ENCODE measurements around the gene SV2B. TPM values are rescaled to one million over a fixed set of nuclear protein-coding genes. Genes with fewer than 3 reads are reported as not detected.
A peak's percentile ranks its signal among the peaks of the same experiment; 100 is the strongest.

Gene SV2B
- polyA plus RNA-seq, 4 donors = 0.79 to 1.3 (median 0.87) TPM

DNA sequence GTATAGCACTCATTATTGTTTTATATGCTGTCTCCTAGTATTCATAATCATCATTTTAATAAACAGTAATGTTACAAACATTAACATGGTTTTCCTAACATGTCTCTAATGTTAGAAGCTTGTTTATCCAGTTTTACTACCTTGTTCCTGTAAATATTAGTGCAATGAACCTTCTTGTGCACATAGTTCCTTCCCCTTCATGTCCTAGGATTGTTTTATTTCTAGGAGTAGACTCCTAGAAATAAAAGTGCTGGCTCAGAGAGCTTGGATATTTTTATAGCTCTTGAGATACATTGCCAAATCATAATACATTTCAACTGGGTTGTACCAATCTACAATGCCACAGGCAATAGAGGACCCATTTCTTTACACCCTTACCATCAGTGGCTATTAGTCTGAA is 161.3 kb downstream of the SV2B start:
- DNase-seq (ENCODE audit: low read depth in 4 of 4, low spot score in 3 of 4) = no peak

GRCh38 chr15:91263632-91264531 is 163.8 kb downstream of the SV2B start:
- no peak for DNase-seq (ENCODE audit: low read depth in 4 of 4, low spot score in 3 of 4)

DNA sequence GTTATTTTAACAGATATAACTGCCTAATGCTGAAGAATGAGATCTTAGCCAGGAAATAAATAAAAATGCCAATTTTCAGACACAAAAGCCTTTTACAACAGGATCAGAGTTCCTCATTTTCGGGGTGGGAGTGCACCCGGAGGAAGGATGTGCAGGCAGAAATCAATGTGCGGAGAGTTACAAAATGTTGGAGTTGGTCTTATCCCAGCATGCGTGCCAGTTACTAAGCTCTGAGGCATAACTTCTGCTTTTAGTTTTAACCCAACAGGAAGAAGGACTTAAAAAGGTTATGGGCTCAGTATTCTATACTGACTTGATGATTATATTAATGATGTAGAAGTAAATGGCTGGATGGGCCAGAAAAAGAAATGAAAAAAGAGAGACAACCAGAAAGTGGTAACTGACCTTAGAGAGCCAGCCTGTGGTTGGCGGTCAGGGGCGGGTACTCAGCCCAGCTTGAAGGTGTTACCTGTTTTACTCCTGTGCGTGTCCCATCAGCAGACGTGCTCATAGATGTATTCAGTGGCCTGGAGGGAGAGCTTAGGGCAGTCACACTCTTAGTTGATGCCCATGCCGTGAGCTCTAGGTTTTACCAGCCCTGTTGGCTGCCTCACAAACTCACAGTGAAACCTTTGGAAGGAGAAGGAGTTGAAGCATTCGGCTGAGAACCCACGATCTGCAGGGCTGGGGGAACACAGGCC is 164.7 kb downstream of the SV2B start:
- DNase-seq (ENCODE audit: low read depth in 4 of 4, low spot score in 3 of 4) = no peak

DNA sequence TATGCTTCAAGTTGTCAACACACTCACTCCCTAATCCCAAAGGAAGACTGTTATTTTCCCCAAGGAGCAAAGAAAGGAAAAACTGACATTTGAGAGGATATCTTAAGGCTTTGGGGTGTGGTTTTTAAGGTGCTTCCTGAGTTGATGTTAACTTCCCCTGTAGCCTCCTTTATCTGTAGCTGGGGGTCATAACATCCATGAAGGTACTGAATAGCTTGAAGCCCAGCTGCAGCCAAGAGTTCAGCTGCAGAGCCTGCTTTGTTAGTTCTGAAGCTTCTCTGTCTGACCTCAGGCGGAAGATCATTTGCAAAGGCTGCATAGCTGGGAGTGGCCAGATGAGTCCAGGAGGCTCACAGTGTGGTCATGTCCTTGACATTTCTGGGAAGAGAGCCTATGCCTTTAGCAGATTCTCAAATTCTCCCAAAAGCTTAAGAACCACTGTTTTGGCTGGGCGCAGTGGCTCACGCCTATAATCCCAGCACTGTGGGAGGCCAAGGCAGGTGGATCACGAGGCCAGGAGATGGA is 165.4 kb downstream of the SV2B start:
- DNase-seq (ENCODE audit: low read depth in 4 of 4, low spot score in 3 of 4) = no peak

GRCh38 chr15:91268510-91268909 is 168.5 kb downstream of the SV2B start:
- DNase-seq (ENCODE audit: low read depth in 4 of 4, low spot score in 3 of 4) = no peak

DNA sequence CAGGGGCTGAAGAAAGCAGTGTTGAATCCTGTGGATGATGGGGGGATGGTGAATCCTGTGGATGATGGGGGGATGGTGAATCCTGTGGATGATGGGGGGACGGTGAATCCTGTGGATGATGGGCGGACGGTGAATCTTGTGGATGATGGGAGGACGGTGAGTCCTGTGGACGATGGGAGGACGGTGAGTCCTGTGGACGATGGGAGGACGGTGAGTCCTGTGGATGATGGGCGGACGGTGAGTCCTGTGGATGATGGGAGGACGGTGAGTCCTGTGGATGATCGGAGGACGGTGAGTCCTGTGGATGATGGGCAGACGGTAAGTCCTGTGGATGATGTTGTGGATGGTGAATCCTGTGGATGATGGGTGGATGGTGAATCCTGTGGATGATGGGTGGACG is 170.7 kb downstream of the SV2B start:
- no peak for DNase-seq (ENCODE audit: low read depth in 4 of 4, low spot score in 3 of 4)

DNA sequence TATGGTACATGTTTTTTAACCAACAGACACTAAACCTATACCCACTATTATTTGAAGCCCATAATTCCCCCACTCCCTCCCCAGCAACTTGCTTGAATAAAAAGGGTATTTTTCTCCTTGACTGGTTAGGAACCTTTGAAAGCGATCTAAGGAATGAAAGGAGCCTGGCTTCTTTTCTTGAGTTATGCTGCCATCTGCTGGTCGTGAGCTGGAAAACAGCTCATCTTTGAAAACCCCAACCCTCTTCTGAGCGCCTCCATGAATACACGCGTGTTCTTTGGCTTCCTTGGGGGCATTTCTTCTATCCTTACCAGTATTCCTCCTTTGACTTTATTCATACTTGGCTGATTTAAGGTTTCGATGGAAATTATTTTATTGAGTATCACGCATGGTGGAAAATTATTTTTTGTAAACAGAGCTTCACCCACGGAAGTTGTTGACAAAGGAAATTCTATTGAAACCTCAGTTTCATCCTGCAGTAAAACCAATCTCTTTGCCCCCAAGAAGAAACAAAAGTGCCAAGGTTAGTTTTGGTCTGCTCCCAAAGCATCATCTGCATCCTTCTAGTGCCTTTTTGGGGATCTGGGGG is 171.6 kb downstream of the SV2B start:
- peak; percentile 36 to 73 (median 57) for DNase-seq (ENCODE audit: low read depth in 4 of 4, low spot score in 3 of 4)

DNA sequence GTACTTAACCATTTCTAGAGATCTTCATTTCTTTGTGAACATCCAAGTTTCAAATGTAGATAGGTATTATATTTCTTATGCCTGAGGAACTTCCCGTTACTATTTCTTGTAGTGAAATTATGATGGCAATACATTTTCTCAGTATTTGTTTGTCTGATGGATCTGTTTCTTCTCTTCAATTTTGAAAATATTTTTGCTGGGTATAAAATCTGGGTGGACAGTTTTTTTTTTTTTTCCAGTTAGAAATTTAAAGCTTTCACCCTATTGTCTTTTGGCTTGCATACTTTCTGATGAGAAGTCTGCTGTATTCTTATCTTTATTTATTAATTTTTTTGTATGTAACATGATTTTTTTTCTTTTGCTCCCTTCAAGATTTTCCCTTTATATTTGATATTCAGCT is 175.8 kb downstream of the SV2B start:
- no peak for DNase-seq (ENCODE audit: low read depth in 4 of 4, low spot score in 3 of 4)

DNA sequence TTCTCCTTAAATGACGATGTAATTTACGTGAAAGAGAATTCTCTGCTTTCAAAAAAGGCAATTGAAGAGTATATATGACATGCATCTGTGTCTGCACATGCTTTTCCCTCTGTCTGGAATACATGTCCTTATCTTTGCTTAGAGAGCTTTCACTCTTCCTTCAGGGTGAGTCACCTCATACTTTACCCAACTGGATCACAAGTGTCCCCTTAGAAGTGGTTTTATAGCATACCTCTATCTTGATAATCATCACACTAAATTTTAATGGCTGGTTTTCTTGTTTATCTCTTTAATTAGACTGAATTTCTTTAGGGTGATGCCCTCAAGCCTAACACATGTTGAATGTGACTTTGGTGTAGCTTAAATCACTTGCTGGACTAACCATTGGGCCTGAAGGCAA is 178.9 kb downstream of the SV2B start:
- DNase-seq (ENCODE audit: low read depth in 4 of 4, low spot score in 3 of 4) = no peak

GRCh38 chr15:91279486-91279885 is 179.4 kb downstream of the SV2B start:
- DNase-seq (ENCODE audit: low read depth in 4 of 4, low spot score in 3 of 4) = no peak

- no peak for DNase-seq (ENCODE audit: low read depth in 4 of 4, low spot score in 3 of 4)
Measured at GRCh38 chr15:91281947-91282346, 181.9 kb downstream of the SV2B start.

DNA sequence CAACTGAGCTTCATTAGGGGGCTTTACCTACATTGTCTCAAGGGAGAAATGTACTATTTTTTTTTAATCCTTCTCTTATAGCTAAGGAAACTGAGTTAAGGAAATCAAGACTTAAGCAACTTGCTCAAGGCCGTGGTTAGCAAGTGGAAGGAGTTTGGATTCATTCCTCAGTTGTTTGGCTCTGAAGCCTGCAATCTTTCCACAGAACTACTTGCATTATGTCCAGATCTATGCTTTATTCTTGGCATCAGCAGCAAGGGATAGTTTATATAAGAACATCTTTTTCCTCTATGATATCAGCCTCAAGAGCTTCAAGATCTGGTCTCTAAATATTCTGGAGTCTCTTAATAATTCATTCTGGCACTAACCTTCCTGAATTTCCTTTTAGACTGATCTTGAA is 182.4 kb downstream of the SV2B start:
- no peak for DNase-seq (ENCODE audit: low read depth in 4 of 4, low spot score in 3 of 4)

DNA sequence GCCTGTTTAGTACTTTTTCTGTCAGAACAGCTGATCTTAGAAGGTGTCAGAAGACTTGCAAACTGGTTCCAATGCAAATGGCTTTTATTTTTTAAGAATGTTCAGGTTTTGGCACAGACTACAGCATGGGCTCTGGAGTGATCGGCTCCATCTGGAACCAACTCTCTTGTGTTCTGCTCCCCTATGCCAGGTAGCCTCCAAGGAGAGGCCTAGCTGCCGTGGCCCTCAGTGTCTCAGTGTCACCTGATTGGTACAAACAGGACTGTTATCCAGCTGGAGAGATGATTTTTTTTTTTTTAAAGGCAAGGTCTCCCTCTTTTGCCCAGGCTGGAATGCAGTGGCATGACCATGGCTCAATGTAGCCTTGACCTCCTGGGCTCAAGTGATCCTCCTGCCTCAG is 183.1 kb downstream of the SV2B start:
- no peak for DNase-seq (ENCODE audit: low read depth in 4 of 4, low spot score in 3 of 4)

GRCh38 chr15:91284758-91285466 is 184.9 kb downstream of the SV2B start:
- DNase-seq (ENCODE audit: low read depth in 4 of 4, low spot score in 3 of 4) = no peak

GRCh38 chr15:91289324-91289723 is 189.3 kb downstream of the SV2B start:
- DNase-seq (ENCODE audit: low read depth in 4 of 4, low spot score in 3 of 4) = no peak

- DNase-seq (ENCODE audit: low read depth in 4 of 4, low spot score in 3 of 4) = no peak
Measured at GRCh38 chr15:91290553-91290952, 190.5 kb downstream of the SV2B start.

DNA sequence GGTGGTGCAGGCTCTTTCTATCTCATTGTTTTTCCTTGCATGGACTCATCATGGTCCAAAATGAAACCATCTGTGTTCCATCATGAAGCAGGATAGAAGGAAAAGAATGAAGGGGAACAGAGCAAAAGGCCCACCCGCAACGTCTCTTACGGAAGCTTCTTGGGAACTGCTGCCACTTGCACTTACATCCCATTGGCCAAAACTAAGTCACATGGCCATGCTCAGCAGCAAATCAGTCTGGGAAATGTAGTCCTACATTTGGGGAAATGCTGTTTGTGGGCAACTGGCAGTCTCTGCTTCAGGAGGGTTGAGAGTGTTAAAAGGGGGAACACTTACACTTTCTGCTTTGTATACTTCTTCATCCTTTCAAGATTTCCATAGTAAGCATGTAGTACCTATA is 191.6 kb downstream of the SV2B start:
- no peak for DNase-seq (ENCODE audit: low read depth in 4 of 4, low spot score in 3 of 4)

GRCh38 chr15:91294344-91294743 is 194.3 kb downstream of the SV2B start:
- DNase-seq (ENCODE audit: low read depth in 4 of 4, low spot score in 3 of 4) = no peak

- no peak for DNase-seq (ENCODE audit: low read depth in 4 of 4, low spot score in 3 of 4)
Measured at GRCh38 chr15:91294795-91295194, 194.7 kb downstream of the SV2B start.

- DNase-seq (ENCODE audit: low read depth in 4 of 4, low spot score in 3 of 4) = no peak
Measured at GRCh38 chr15:91298101-91298500, 198.0 kb downstream of the SV2B start.

Data from left renal pelvis (tissue), 4 donors.